ENCODE measurements around the gene CAPN7.

CAPN7 gene

DNA sequence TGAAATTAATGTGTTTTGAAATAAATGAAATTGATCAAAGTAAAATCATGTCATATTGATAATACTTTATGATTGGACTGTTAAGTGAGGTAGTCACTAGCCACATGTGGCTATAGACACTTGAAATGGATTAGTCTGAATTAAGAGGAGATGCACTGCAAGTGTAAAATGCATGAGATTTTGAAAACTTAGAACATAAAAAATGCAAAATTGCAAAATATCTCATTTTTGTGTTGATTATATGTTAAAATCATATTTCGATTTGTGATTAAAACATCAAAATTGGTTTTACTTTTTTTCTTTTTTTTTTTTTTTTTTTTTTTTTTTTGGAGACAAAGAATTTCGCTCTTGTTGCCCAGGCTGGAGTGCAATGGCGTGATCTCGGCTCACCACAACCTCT is 23.2 kb downstream of the CAPN7 start:
- in situ Hi-C loops (cut with MboI; ENCODE audit: low sequenced_read_pairs): no loop called here

DNA sequence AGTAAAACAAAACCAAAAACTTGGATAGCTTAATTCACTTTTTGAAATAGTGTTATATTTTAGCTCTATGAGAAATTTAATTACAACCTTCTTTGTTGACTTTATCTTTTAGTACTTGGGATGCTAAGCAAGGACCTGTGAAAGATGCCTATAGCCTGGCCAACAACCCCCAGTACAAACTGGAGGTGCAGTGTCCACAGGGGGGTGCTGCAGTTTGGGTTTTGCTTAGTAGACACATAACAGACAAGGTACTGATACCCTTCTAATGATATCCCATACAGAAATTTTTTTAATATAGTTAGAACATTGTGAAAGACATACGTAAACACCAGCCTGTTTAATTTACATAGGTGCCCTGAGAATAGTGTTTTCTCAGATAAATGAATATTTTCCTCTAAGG is 35.3 kb downstream of the CAPN7 start:
- in situ Hi-C loops (cut with MboI; ENCODE audit: low sequenced_read_pairs): no loop called here

DNA sequence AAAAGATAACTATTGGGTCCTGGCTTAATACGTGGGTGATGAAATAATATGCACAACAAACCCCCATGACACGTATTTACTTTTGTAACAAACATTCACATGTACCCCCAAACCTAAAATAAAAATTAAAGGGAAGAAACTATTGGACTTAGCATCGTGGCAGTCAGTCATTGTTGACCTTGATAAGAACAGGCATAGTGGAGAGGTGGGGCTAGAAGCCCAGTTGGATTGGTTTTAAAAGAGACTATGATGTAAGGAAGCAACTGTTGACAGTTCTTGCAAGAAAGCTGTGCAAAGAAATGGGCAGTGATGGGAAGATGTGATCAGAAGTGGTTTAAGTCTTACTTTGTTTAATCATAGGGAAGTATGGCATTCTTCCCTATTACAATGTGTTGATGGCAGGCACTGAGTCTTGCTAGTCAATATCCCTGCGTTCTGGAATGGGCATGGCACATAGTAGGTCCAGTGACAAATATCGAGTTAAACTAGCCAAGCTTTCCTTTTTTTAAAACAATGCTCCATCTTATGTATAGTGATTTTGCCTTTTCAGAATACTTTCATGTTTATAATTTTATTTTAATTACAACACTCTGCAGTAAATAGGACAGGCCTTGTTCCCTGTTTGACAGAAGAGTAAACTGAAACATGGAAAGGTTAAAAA is 37.9 kb downstream of the CAPN7 start:
- in situ Hi-C loops (cut with MboI; ENCODE audit: low sequenced_read_pairs): no loop called here

DNA sequence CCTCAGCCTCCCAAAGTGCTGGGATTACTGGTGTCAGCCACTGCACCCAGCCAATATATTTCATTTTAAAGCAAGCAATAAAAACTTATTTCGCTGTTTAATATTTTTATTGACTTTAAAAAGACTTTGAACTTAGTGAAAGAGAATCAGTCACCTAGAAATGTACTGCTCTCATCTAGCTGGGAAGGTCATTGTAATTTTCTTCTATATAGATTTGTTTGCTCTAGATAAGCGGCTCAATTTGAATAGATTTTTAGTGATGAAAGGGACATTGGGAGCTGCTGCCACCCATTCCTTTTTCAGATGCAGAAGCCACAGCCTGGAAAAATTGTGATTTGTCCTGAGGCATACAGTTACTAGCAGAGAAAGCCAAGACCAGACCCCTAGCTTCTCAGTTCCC is 40.1 kb downstream of the CAPN7 start:
- in situ Hi-C loops (cut with MboI; ENCODE audit: low sequenced_read_pairs): no loop called here

DNA sequence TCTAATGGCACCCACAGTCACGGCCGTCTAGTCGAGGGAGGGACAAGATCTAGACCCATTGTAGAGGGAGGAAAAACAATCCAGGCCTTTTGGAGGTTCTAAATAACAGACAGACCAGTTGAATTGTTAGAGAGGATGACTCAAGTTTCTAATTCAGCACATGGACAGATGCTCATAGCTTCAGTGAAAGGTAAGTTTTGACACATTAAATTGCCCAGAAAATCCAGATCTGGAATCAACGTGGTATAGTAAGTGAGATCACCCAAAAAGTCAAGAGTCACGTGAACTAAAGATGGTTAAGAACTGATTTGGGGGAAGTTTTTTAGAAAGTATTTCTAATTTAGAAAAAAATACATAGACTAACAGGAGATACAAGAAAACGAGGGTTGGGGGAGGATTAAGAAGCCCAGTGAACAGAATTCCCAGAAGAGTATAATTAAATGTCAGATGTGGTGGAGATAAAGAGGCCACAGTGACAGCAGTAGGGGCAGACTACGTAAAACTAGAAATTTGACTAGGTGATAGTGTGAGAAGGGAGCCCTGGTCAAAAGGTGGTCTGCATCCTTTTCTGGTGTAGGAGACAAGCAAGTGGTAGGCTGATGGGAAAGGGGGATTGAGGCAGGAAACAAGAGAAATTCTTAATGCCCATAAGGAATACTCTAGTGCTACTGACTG is 47.1 kb downstream of the CAPN7 start:
- in situ Hi-C loops (cut with MboI; ENCODE audit: low sequenced_read_pairs): no loop called here

DNA sequence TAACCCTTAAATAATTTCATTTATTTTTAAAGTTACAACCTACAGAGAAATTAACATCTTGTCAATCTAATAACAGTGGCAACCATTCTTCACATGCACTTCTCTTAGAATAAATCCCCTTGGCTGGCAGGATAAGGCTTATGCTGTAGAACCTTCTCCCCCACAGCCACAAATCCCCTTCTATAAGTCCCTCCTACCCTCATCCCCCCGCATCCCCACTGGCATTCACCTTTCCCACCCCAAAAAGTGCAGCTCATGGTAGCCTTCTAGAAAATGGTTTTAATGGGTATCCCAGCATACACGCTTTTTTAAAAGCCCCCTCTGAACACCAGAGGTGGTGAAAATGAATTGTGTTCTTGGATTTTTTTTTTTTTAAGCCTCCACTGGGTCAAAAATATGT is 49.2 kb downstream of the CAPN7 start:
- in situ Hi-C loops (cut with MboI; ENCODE audit: low sequenced_read_pairs): no loop called here

DNA sequence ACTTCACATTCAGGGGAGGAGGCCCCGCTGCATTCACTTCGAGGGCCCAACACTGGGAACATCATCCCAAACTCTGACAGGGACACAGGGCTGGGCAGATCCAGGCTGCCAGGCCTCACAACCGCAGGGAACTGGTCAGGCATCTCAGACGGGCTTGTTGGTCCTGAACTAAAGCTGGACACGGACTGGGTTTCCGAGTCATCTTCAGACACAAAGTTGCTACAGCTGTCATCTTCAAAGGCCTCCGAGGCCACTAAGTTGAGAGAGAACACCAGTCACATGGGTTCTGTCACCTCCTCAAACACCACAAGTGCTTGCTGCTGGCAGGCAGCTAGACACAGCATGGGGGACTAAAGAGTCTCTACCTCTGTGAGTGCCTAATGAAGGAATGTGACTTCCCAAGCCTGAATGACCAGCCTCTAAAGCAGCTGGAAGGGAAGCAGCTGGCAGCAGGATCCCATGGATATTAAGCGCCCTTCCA is 50.9 kb downstream of the CAPN7 start:
- in situ Hi-C loops (cut with MboI; ENCODE audit: low sequenced_read_pairs): no loop called here

DNA sequence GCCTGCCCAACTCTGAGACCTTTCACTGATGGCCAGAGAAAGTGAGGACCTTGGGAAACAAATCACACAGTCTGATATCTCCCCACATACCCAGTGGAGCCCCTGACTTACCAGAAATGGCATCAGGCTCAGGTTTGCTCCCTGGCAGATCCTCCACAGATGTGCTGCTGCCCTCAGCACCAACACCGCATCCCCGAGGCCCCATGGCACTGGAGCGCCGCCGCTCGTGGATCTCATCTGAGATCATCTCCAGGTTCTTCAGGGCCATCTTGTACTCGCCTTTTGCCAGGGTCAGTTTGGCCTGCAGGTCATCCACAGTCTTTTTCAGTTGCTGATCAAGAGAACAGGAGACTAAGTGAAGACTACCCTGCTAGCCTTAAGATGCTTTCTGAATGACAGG is 52.7 kb downstream of the CAPN7 start:
- in situ Hi-C loops (cut with MboI; ENCODE audit: low sequenced_read_pairs): no loop called here

DNA sequence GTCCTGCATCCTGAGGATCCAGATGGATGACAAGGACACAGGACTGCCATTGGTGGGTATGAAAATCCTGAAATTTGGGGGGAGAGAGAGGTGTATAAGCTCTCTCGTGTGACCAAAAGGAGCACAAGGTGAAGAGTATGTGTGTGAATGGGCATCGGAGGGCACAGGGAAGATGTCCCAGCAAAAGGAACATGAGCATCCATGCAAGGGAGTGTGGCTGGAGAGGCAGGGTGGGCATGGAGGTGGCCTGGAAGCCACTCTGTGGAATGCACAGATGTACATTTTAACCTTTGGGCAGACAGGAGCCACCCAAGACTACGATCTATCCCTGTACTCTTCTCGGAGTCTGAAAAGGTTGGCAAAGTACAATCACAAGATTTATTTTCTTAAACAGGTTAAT is 54.5 kb downstream of the CAPN7 start:
- in situ Hi-C loops (cut with MboI; ENCODE audit: low sequenced_read_pairs): loop anchor here (10.0 kb wide), 1 partner anchor 124 kb away; no protein-coding TSS in a partner anchor

DNA sequence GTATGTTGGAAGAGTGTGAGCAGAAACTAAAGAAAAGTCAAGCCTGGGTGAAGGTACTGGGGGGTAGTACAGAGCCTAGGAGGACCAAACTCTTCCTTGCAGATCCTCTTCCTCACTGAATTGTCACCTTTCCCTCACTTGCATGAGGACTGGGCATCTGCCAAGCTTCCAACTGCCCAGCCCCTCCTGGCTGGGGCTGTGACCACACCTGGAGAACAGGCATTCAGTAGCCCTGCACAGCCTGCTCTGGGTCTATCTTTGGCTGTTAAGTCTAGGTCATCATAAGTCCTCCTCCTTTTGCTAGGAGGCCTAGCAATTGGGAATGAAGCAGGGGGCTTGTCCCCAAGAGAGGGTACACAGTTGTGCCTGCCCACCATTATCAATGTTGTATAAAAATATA is 55.2 kb downstream of the CAPN7 start:
- in situ Hi-C loops (cut with MboI; ENCODE audit: low sequenced_read_pairs): loop anchor here (10.0 kb wide), 1 partner anchor 124 kb away; no protein-coding TSS in a partner anchor

DNA sequence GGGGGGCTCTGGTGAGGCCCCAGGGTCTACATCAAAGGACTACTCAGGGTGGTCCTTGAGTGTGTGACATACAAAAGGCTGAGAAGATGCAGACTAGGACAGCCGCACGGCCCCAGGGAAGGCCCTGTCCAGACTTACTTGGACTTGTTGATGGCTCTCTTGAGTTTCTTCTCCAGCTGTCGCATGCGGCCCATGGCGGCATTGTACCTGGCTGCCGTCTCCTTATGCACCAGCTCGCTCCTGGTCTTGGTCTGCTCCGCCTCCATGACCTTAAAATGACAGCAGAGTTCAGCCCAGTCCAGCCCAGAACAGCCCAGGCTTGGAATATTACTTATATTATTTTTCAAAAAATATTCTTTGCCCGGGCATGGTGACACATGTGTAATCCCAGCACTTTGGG is 56.0 kb downstream of the CAPN7 start:
- in situ Hi-C loops (cut with MboI; ENCODE audit: low sequenced_read_pairs): loop anchor here (10.0 kb wide), 1 partner anchor 123 kb away; no protein-coding TSS in a partner anchor

DNA sequence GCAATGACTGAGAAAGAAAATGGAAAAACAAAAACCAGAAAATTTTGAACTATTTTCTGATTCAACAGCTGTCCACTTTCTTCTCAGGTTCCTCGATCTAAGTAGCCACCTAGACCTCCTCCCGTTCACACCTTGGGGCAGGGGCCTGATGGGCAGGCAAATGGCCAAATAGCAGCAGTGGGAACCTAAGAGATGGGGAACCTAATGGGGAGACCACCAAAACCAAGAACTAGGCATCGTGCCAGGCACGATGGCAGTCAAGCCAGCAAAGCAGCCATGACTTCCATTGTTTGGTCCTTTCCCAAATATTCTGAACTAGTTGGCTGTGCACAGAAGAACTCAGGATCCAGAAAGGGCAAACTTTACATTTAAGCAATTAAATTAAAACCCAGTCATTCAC is 57.1 kb downstream of the CAPN7 start:
- in situ Hi-C loops (cut with MboI; ENCODE audit: low sequenced_read_pairs): loop anchor here (10.0 kb wide), 1 partner anchor 122 kb away; no protein-coding TSS in a partner anchor

DNA sequence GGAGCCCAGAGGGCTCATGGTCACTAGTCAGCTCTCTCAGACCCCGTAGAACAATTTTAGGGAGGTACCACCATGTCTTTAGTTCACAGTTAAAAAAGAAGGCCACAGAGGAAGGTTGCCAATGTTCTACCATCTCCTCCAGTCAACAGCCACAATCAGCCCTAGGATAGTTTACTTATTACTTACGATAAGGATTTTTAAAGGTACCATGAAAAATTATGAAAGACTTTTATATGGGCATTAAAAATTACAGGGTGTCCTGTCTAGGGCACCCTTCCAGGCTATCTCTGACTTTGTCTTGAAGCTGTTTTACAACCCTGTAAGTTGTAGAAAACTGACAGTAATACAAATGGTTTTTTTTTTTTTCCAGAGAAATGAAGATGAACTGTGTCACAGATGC is 57.9 kb downstream of the CAPN7 start:
- in situ Hi-C loops (cut with MboI; ENCODE audit: low sequenced_read_pairs): loop anchor here (10.0 kb wide), 1 partner anchor 121 kb away; no protein-coding TSS in a partner anchor

DNA sequence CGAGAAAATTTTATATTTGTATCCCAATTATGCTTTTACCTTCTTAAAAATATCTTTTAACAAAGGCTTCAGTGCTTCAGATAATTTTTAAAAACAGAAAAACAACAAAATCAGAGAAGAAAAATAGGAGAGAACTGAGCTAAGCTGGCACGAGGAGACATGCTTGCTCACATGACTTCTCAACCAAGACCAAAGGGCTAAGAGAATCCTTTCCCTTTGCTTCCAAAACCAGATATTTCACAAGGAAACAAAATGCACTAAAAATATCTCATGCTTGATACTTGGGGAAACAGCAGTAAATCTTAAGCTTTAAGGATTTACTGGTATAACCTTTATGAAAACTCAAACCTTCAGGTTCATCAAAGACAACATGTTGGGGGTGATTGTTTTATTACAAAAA is 58.4 kb downstream of the CAPN7 start:
- in situ Hi-C loops (cut with MboI; ENCODE audit: low sequenced_read_pairs): loop anchor here (10.0 kb wide), 1 partner anchor 120 kb away; no protein-coding TSS in a partner anchor

DNA sequence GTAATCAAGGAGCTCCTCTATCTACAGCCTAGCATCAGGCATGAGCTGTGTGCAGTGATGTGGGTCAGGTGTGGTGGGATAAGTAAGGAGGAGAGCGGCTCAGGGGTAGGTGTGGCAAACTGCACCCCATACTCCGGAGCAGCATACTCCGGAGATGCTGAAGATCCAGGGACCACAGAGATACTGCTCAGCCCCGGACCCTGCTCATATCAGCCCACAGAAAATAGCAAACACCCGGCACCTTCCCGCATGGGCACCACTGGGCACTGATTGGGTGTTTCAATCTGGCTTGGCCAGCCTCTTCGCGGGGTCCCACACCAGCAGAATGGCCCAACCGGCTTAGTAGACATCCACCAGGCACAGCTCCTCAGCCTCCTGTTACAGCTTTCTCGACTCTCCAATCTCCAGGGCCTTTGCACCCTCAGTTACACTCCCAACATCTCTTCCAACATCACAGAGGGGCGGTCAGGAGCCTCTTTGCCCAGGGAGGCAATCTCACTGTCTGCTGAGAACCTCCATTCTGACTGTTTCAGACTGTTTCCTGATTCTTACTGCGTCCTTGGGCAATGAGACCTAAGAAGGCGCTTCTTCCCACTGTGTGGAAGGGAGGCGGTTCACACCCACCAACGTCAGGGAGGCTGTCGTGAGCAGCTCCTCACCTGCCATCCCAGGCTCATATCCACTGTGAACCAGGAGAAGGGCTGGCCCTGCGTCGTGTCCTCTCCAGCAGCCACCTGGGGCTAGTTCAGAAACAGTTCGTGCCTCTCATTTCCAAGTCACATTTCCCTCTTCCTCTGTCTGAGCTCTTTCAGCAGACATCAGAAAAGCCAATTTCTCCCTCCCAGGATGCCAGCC is 59.8 kb downstream of the CAPN7 start:
- in situ Hi-C loops (cut with MboI; ENCODE audit: low sequenced_read_pairs): loop anchor here (10.0 kb wide), 1 partner anchor 119 kb away; no protein-coding TSS in a partner anchor

DNA sequence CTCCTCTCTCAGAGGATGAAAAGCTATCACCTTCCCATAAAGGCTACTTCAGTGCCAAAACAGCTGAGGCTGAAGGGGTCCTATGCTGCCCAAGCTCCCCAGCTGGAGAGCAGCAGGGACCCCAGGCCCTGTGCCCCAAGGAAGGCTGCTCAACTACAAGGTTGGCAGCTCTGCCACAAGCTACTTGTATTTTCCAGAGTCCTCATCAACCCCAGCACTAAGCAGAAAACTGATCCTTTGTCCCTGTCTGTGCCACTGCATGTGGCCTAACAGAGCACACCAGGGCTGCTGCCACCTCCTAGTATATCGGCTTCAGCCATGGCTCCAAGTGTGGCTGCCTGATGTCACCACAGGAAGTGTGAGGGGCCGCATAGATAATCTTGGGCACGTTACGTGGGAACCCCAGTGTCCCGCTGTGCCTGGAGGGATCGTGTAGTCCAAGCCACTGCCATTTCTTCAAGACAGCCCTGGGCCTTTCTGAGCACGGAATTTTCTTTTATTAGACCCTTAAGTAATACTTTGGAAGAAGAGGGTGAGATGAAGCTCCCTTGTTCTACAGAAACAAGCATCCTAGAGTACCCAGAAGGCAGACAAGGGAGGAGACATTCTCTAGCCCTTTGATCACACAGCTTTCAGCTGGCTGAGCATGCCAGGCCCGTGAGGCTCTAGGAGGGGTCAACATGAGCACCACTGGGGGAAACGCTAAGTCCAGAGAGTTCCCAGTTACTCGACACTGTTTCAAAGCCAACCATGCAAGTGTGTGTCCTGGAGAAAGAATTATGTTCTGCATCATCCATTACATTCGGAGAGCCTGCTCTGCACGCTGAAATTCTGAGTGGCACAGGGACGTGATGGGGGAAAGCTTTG is 60.7 kb downstream of the CAPN7 start:
- in situ Hi-C loops (cut with MboI; ENCODE audit: low sequenced_read_pairs): loop anchor here (10.0 kb wide), 1 partner anchor 118 kb away; no protein-coding TSS in a partner anchor

DNA sequence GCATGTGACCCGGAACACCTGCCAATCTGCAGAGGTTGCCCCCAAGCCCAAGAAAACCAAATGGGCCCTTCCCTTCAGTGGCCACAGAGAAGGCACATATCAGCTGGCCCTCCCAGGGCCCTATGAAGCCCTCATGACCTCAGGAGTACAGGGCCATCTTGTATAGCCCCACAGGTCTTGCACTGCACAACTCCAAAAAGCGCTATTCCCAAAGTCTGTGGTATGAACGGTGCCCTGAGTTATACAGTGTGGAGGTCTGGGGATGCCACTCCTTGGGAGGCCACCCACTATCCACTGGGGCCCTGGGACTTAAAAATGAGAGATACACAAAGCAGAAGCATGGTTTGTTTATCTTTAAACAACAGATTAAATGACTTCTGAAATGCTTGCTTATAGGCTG is 61.5 kb downstream of the CAPN7 start:
- in situ Hi-C loops (cut with MboI; ENCODE audit: low sequenced_read_pairs): loop anchor here (10.0 kb wide), 1 partner anchor 117 kb away; no protein-coding TSS in a partner anchor

DNA sequence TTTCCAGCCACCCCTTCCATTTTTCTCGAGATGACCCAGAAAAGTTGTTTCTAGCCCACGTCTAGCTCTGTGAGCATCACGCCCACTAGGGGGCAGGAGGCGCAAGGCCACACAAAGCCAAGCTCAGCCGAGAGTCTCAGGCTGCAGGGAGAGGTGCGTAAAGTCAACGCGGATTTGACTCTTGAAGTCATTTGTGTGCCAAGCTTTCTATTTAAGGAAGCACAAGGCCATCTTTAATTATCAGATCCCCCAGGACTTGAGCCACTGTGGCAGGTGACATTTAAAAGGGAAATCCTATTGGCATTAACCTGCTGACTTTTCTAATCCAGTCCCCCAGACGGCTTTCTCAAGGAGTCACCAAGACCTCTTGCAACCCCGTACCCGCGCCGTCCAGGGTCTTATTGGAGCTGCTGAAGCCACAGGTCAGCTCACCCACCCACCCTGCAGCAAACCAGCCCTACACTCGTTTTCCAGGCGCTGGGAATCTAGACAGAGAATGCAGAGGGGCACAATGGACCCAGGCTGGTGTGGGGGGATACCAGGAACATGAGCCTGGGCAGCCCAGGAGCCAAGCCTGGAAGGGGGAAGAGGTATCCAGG is 62.1 kb downstream of the CAPN7 start:
- in situ Hi-C loops (cut with MboI; ENCODE audit: low sequenced_read_pairs): loop anchor here (10.0 kb wide), 1 partner anchor 117 kb away; no protein-coding TSS in a partner anchor
